ENCODE data around the gene HIBADH. TPM values are rescaled to one million over a fixed set of nuclear protein-coding genes. Genes with fewer than 3 reads are reported as not detected.

The HIBADH gene
- total RNA-seq, 3 donors from 2014 or later = 26.2 to 49.2 (median 30.1) TPM

DNA sequence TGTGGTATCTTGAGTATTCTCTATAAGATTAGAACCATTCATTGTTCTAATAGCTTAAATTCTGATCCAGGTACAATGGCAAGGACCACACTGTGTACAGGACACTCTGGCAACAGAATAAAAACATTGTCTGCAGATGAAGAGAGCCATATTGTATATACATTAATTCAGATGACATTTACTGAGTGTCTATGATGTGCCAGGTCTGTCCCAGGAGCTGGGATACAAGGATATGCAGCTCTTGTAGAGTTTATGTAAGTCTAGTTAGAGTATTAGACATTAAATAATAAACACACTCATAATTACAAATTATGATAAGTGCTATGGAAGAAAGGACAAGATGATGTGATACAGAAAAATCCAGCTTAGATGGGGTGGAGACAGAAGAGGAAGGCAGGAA, 184.1 kb downstream of the HIBADH start:
- intact Hi-C loops (cut with DNase I, micrococcal nuclease) = no loop called here
- Histone ChIP-seq H3K4me3 (no peak overlapping the region), H3K9me3 (no peaks in the 10 kb centered on the region), H3K4me1 (ENCODE audit: low read depth) (no peaks in the 10 kb centered on the region), H3K36me3 (ENCODE audit: low read depth) (no peaks in the 10 kb centered on the region)
- TF ChIP-seq, protein P1, sequence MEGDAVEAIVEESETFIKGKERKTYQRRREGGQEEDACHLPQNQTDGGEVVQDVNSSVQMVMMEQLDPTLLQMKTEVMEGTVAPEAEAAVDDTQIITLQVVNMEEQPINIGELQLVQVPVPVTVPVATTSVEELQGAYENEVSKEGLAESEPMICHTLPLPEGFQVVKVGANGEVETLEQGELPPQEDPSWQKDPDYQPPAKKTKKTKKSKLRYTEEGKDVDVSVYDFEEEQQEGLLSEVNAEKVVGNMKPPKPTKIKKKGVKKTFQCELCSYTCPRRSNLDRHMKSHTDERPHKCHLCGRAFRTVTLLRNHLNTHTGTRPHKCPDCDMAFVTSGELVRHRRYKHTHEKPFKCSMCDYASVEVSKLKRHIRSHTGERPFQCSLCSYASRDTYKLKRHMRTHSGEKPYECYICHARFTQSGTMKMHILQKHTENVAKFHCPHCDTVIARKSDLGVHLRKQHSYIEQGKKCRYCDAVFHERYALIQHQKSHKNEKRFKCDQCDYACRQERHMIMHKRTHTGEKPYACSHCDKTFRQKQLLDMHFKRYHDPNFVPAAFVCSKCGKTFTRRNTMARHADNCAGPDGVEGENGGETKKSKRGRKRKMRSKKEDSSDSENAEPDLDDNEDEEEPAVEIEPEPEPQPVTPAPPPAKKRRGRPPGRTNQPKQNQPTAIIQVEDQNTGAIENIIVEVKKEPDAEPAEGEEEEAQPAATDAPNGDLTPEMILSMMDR (IDR thresholded peaks at IDR 0.05) = no peak
- ATAC-seq (no peak), DNase-seq (no peak)

DNA sequence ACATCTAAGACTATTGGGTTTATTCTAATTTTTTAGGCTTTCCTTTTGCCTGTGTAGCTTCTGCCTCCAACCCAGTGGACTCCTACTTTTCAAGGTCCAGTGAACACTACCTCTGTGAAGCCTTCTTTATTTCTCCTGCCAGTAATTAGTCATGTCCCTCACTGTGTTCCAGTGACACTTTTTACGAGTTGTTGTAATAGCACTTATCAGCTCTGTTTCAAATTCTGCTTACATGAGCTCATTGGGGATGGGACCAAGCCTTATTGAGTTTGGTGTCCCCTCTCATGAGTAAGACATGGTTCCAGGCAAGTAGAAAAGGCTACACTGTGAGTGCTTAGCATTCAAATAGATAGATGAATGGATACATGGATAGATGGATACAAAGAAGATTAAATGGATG, 184.6 kb downstream of the HIBADH start:
- no peak for ATAC-seq
- Histone ChIP-seq H3K4me3 (no peak overlapping the region), H3K9me3 (no peaks in the 10 kb centered on the region), H3K36me3 (ENCODE audit: low read depth) (no peaks in the 10 kb centered on the region), H3K4me1 (ENCODE audit: low read depth) (no peaks in the 10 kb centered on the region)
- DNase-seq = no peak
- intact Hi-C loops (cut with DNase I, micrococcal nuclease) = no loop called here
- TF ChIP-seq, protein P1 (IDR thresholded peaks at IDR 0.05) = no peak

DNA sequence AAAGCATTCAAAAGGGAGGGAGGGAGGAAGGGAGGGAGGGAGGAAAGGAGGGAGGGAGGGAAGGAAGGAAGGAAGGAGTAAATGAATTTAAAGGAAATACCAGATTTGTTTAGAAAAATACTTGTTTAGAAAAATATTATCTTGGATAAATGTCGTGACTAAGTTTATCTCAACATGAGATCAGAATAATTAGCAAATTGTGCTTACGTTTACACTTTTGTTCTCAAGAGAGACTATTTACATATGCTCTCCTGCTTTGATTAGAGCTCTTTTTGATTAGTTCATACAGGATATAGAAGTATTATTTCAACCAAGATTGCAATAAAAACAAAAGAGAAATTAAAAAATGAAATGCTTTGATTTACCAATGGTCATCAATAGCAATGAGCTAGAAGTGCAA, 186.2 kb downstream of the HIBADH start:
- intact Hi-C loops (cut with DNase I, micrococcal nuclease) = no loop called here
- TF ChIP-seq, protein P1 (IDR thresholded peaks at IDR 0.05) = no peak
- ATAC-seq = no peak

More for the DNA sequence above, 186.2 kb downstream of the HIBADH start:
- no peak for DNase-seq
- Histone ChIP-seq H3K9me3 (no peaks in the 10 kb centered on the region), H3K4me3 (no peak overlapping the region), H3K36me3 (ENCODE audit: low read depth) (no peaks in the 10 kb centered on the region), H3K4me1 (ENCODE audit: low read depth) (no peaks in the 10 kb centered on the region)

Other genes with a start within 250 kb of the HIBADH start
- 100 to 1,000 TPM; 115 to 163 (median 150) TPM for gene TAX1BP1, start 77.3 kb upstream of the HIBADH start, total RNA-seq

Data from mucosa of descending colon (tissue), 3 donors.